Measurements from ENCODE around the gene RAB7B.

Gene RAB7B

DNA sequence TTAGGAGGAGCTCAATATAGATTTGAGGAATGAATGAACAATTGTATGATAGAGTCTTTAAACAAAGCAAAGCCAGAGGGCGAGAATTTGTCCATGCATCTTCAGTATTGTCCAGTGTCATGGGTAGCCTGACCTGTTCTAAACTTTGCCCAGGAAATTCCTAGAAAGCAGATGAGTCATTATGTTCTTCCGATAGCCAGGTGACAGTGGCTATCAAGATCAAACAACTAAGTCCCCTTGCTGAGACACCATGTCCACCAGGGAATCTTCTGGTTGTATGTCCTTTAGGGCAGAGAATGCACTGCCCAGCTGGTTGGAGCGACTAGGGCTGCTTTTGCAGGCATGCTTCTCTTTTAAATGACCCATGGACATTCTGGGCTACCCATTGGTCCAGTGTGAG, 58.1 kb downstream of the RAB7B start:
- Histone ChIP-seq H3K27ac (no peak overlapping the region), H2AFZ (no peak overlapping the region), H3K4me2 (ENCODE audit: low read length) (no peak overlapping the region), H3K9ac (no peak overlapping the region), H3K4me3 (ENCODE audit: low read depth, low read length) (no peak overlapping the region), H3K79me2 (no peaks in the 10 kb centered on the region), H3K4me1 (no peaks in the 10 kb centered on the region), H3K9me3 (ENCODE audit: control insufficient read depth, low read length) (no peaks in the 10 kb centered on the region), H3K36me3 (ENCODE audit: control insufficient read depth, insufficient read depth, low read length) (no peaks in the 10 kb centered on the region), H3K27me3 (ENCODE audit: control insufficient read depth, insufficient read depth, low read length) (no peaks in the 10 kb centered on the region)
- TF ChIP-seq, protein P1, sequence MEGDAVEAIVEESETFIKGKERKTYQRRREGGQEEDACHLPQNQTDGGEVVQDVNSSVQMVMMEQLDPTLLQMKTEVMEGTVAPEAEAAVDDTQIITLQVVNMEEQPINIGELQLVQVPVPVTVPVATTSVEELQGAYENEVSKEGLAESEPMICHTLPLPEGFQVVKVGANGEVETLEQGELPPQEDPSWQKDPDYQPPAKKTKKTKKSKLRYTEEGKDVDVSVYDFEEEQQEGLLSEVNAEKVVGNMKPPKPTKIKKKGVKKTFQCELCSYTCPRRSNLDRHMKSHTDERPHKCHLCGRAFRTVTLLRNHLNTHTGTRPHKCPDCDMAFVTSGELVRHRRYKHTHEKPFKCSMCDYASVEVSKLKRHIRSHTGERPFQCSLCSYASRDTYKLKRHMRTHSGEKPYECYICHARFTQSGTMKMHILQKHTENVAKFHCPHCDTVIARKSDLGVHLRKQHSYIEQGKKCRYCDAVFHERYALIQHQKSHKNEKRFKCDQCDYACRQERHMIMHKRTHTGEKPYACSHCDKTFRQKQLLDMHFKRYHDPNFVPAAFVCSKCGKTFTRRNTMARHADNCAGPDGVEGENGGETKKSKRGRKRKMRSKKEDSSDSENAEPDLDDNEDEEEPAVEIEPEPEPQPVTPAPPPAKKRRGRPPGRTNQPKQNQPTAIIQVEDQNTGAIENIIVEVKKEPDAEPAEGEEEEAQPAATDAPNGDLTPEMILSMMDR (IDR thresholded peaks at IDR 0.05), result no peak

DNA sequence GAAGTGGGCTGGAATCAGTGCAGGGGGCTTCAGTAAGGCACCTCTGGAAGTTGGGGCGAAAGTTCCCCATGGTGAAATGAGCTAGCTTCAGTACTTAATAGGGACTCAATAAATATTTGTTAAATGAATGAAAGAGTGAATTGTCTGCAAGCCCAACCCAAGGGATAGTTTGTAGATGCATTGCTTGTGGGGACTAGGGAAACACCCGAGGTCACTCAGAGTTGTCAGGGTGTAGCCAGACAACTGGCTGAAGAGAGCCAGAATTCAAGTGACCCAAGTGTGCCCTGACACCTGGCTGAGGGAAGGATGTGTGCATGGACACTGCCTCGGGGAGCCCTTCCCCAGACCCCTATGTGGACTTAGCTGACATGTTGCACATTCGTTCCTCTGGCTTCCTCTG, 58.7 kb downstream of the RAB7B start:
- no peak overlapping the region for H2AFZ ChIP-seq
- H3K4me1 ChIP-seq, result no peaks in the 10 kb centered on the region
- H3K36me3 ChIP-seq (ENCODE audit: control insufficient read depth, insufficient read depth, low read length), result no peaks in the 10 kb centered on the region
- no peaks in the 10 kb centered on the region for H3K9me3 ChIP-seq (ENCODE audit: control insufficient read depth, low read length)
- H3K9ac ChIP-seq, result no peak overlapping the region
- no peak overlapping the region for H3K4me3 ChIP-seq (ENCODE audit: low read depth, low read length)
- H3K27me3 ChIP-seq (ENCODE audit: control insufficient read depth, insufficient read depth, low read length), result no peaks in the 10 kb centered on the region
- H3K27ac ChIP-seq, result no peak overlapping the region
- no peaks in the 10 kb centered on the region for H3K79me2 ChIP-seq
- TF ChIP-seq, protein P1 (IDR thresholded peaks at IDR 0.05), result no peak
- no peak overlapping the region for H3K4me2 ChIP-seq (ENCODE audit: low read length)

DNA sequence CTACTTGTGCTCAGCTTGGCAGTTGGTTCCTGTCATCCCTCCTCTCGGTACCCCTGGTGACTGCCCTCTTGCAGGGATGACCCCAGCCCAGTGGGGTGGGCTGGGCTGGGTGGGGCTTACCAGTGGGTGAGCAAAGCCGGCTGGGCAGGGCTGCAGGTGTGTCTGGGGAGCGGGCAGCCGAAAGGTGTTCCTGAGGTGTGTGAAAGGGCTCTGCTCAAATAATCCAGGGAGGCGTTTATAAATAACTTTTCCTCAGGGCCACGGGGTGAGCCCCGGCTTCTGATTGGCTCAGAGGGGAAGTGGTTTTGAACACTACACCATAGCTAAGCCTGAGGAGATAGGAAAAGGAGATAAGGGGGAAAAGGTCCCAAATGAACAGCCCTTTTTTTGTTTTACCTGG, 60.0 kb downstream of the RAB7B start, which contains the start of gene SLC26A9:
TSS of gene SLC26A9 (minus strand) at position 212 of the 400 bp plus-strand sequence. CDS start 7,636 bp downstream, outside the sequence.
- TF ChIP-seq, protein P1 (IDR thresholded peaks at IDR 0.05), result no peak

DNA sequence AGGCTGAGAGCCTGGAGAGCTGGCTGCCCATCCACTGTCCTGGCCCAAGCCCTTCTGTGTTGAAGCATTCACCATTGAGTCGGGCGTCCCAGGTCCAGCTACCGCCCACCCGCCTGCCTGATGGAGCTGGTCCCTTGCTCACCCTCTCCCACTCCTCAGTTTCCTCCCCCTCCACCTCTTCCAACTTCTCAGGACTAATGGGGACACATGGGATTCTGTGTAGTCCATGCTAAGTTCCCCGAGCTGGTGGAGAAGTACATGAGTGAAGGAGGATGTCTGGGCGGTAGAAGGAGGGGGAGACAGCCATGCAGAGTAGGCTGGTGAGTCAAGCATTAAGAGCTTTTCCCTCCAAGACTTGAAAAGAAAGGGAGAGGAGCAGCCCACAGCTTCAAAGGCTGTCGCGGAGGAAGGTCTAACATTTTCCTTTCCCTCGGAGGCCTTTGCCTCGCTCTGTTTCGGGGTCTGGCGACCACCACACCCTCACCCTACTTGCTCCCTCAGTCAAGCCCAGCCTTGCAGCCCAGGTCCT, 60.5 kb downstream of the RAB7B start:
- Histone ChIP-seq H3K4me3 (ENCODE audit: low read depth, low read length) (no peak overlapping the region), H3K9ac (no peak overlapping the region), H3K27ac (no peak overlapping the region), H3K4me1 (no peaks in the 10 kb centered on the region), H3K4me2 (ENCODE audit: low read length) (no peak overlapping the region), H3K9me3 (ENCODE audit: control insufficient read depth, low read length) (no peaks in the 10 kb centered on the region), H3K79me2 (no peaks in the 10 kb centered on the region), H2AFZ (no peak overlapping the region), H3K36me3 (ENCODE audit: control insufficient read depth, insufficient read depth, low read length) (no peaks in the 10 kb centered on the region), H3K27me3 (ENCODE audit: control insufficient read depth, insufficient read depth, low read length) (no peaks in the 10 kb centered on the region)
- TF ChIP-seq, protein P1 (IDR thresholded peaks at IDR 0.05), result no peak

More for the DNA sequence above, 60.0 kb downstream of the RAB7B start, which contains the start of gene SLC26A9:
- H3K27me3 ChIP-seq (ENCODE audit: control insufficient read depth, insufficient read depth, low read length), result no peaks in the 10 kb centered on the region
- no peaks in the 10 kb centered on the region for H3K36me3 ChIP-seq (ENCODE audit: control insufficient read depth, insufficient read depth, low read length)
- H3K4me3 ChIP-seq (ENCODE audit: low read depth, low read length), result no peak within 1 kb of the TSS
- H3K9me3 ChIP-seq (ENCODE audit: control insufficient read depth, low read length), result no peaks in the 10 kb centered on the region
- H3K4me1 ChIP-seq, result no peaks in the 10 kb centered on the region
- no peak within 1 kb of the TSS for H3K27ac ChIP-seq
- H3K9ac ChIP-seq, result no peak within 1 kb of the TSS
- H3K4me2 ChIP-seq (ENCODE audit: low read length), result no peak within 1 kb of the TSS
- H2AFZ ChIP-seq, result no peak within 1 kb of the TSS
- H3K79me2 ChIP-seq, result no peaks in the 10 kb centered on the region

DNA sequence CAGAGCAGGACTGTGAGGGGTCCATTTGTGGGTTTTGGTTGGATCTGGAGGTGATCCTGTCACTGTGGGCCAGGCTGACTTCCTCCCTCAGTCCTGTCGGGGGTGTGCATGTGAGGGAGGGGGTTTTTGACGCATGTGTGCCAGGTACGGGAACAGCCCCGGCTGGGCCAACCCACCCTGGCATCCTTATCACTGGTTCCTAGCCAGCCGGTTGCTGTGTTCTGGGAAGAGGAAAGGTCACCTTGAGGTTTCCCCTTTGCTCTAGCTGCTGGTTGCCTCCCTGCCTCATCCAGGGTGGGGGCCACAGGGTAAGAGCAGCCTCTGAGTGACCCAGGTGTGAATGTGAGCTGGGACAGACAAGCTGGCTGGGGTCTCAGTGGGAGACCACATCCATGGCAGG, 62.5 kb downstream of the RAB7B start:
- Histone ChIP-seq H3K9me3 (ENCODE audit: control insufficient read depth, low read length) (no peaks in the 10 kb centered on the region), H3K36me3 (ENCODE audit: control insufficient read depth, insufficient read depth, low read length) (no peaks in the 10 kb centered on the region), H3K4me3 (ENCODE audit: low read depth, low read length) (no peak overlapping the region), H3K27ac (no peak overlapping the region), H3K27me3 (ENCODE audit: control insufficient read depth, insufficient read depth, low read length) (no peaks in the 10 kb centered on the region), H3K4me1 (no peaks in the 10 kb centered on the region), H2AFZ (no peak overlapping the region), H3K9ac (no peak overlapping the region), H3K79me2 (no peaks in the 10 kb centered on the region), H3K4me2 (ENCODE audit: low read length) (no peak overlapping the region)
- TF ChIP-seq, protein P1 (IDR thresholded peaks at IDR 0.05), result no peak
